NK-92 treated with Interleukin-12 subunit alpha and Interleukin-12 subunit beta, amount 100 ng/mL, for 24 hours (cell line): Measurements from ENCODE around the gene CCL4L2.
"Not testable (repeated sequence)": the region's sequence is repeated elsewhere in the genome, so short reads cannot be mapped to it uniquely, and the experiment has no call there.

Experiments used
- DNase-seq: peaks from one replicate; lab custom pipeline; 2025; lab: John Stamatoyannopoulos, UW

The CCL4L2 gene

GRCh38 chr17:36210439-36211211, at the start of gene CCL4L2:
CCL4L2 (plus strand) TSS chr17:36211063.
- DNase-seq, result peak; percentile 64

DNA sequence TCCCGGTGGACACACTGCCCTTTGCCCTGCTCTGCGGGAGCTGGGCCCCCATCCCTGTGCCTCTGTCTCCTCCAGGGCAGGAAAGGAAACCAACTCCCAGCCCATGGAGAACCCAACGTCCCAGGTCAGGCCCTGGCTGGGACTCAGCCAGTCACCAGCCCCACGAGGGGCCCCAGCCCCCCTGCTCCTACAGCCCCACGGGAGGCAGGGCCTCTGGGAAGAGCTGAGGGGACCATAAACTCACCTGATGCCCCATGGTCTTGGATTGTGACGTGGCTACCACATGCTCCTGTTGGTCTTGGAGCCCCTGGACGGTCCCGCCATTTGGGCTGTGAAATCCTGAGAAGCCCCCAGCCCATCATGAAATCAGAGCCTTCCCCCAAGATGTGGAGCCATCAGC, 42.0 kb upstream of the CCL4L2 start:
- DNase-seq, result not testable (repeated sequence)

- not testable (repeated sequence) for DNase-seq
Measured at GRCh38 chr17:36176536-36176935, 34.3 kb upstream of the CCL4L2 start, which contains the start of gene TBC1D3B. TBC1D3B (minus strand) TSS chr17:36176636; CDS start chr17:36175050, 1,586 bp downstream.

- DNase-seq, result not testable (repeated sequence)
Measured at GRCh38 chr17:36181446-36182175, 29.3 kb upstream of the CCL4L2 start.

GRCh38 chr17:36182176-36183000, 28.5 kb upstream of the CCL4L2 start:
- DNase-seq, result no peak

GRCh38 chr17:36183001-36183971, 27.6 kb upstream of the CCL4L2 start:
- DNase-seq, result no peak

- DNase-seq, result peak; percentile 45
Measured at GRCh38 chr17:36184023-36184765, 26.7 kb upstream of the CCL4L2 start.

GRCh38 chr17:36185416-36185815, 25.4 kb upstream of the CCL4L2 start:
- no peak for DNase-seq

DNA sequence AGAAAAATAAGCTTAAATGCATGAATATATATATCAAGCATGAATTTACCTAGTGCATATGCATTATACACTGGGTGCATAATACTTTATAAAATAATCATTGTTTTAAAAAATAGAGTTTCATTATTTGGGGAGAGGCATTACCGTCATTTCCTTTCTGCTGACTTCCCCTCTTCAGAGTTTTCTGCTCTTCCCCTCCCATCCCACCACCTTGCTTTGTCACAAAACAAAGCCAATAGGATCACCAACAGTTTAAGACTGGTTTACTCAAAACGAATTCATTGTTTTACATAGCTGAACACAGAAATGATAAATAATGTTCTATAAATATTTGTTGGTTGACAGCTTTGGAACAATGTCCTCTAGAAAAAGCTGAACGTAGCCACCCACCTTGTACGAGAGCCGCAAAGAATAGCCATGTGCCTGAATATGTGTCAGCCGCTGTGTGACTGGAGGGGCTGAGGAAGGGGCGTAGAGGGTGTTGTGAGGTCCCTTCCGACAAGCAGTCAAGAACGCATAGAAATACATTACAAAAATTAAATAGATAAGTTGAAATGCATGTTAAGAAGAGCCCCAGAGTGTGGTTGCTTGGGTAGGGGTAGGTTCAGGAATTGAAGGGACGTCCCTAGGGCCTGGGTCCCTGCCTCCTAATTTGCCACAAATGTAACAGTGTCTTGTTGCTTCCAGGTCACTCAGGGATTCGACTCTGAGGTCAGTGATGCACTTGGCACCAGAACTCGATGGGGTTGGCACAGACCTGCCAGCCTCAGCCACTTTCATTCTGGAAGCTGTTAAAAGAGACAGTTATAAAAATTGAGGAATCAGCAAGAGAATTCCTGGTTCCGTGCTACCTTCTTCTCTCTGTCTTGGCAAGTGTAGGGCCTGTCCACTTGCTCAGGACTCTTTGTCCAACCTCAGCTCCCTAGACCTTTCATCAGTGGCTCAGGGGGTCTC, 23.8 kb upstream of the CCL4L2 start:
- DNase-seq, result not testable (repeated sequence)

DNA sequence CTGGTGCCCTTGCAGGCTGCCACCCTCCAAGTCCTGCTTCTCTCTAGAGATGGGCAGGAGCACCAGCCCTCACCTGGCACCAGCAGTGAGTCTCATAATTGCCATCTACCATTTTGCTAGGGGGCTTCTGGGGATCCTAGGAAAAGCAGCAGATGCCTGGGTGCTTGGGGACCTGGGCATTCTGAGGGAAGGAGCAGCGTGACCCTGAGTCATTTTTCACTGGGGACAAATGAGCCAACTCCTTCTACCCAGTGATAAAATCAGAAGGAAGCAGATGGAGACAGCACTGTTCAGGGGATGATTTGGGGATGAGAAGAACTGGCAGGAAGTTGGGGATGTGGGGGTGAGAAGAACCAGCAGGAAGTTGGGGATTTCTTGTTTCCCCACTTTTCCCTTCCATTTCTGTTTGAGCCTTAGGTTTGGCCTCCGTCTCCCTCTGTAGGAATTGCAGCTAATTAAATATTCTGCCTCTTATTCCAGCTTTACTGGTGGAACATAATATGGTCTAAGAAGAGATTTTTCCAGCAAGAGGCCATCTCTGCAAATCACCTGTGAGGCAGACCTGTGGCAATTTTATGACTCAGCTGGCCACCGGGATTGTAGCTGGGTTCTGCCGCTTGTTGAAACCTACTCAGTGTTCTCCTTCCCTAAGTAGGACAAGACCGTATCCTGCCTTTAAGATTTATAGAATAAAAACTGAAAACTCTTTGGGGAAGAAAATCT, 22.8 kb upstream of the CCL4L2 start:
- peak; percentile 41 for DNase-seq

- DNase-seq, result peak; percentile 83
Measured at GRCh38 chr17:36188891-36189306, 22.0 kb upstream of the CCL4L2 start.

DNA sequence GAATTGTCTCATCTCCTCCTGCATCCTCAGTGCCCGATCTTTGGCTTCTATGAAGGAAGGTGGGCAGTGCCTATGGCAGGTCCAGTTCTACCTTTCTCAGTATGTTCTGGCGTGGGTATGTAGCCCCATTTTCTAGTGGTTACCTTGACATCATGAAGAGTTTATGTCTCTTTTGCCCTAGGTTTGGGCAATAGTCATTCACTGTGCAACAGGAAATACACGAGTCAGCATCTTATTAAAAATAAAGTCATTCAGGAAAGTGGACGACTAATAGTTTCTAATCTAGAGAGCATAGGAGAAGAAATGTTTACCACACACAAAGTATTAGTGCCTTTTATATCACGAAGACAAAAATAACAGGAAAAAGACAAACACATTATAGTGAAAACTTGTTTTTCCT, 20.9 kb upstream of the CCL4L2 start:
- DNase-seq, result not testable (repeated sequence)

DNA sequence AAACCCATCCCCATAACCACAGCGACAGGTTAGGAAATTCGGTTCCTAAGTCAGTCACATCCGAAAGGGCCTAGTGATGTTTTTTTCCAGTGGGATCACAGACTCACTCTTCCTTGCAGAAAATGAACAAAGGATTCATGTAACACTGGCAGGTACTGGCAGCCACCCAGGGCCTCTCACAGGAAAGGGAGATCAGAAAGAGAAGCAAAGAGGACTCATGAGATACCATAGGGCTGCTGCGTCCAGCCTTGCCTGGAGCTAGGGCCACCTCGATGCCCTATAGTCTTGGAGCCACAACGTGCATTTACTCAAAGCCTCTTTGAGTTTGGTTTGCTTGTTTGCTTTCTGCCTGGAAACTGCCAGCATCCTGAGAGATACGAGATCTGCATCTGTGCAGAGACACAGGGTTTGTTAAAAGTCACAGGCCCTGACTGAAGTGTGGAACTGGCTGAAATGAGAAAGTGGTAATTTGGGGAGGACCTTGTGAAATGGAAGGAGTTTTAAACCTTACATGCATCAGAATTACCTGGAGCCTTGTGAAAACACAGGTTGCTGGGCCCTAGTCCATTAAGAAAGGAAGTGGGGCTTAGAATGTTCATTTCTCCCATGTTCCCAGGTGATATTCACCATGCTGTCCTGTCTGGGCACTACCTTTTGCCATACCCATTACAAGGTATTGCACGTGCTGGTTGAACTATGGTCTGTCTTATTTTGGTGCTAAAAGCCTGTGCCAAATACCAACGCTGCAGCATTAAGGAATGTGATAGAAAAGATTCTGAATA, 20.1 kb upstream of the CCL4L2 start:
- not testable (repeated sequence) for DNase-seq

- DNase-seq, result no peak
Measured at GRCh38 chr17:36193216-36193775, 17.6 kb upstream of the CCL4L2 start.

- not testable (repeated sequence) for DNase-seq
Measured at GRCh38 chr17:36194147-36194831, 16.6 kb upstream of the CCL4L2 start.

DNA sequence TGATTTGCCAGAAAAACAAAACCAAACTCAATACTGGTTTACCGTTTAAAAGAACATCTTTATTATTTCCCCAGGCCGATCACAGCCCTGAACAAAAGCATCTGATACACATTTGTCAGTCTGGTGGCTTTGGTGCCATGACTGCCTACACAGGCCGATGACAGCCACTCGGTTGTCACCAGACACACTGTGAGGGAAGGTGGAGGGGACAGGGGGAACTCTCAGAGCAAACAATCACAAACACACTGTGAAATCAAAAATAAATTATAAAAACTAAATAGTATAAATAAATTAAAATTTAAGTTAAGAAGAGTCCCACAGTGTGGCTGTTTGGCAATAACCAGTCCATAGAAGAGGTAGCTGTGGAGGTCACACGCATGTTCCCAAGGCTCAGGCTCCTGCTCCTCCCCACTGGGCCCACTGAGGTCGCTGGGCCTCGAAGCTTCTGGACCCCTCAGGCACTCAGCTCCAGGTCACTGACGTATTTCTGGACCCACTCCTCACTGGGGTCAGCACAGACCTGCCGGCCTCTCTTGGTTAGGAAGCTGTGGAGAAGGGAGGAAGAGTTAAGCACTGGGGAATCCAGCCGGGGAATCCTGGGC, 15.9 kb upstream of the CCL4L2 start:
- not testable (repeated sequence) for DNase-seq
